Karpas-422 (cell line): ENCODE data around the gene LAMA5. TPM values are rescaled to one million over a fixed set of nuclear protein-coding genes. Genes with fewer than 3 reads are reported as not detected.

Experiments used
- DNase-seq: peaks from one replicate; pipeline ENCODE4 v3.0.0-alpha.2; 2015
- H2AFZ ChIP-seq: fragments of 200-600 bp; sonication (generic); 2 replicates; pipeline ENCODE4 v1.6.1; 2014; ENCODE audit warnings: antibody characterized with exemption, low read length, mixed read lengths
- H3K27ac ChIP-seq: fragments of 200-600 bp; sonication (generic); 2 replicates; pipeline ENCODE4 v1.5.1; 2014; ENCODE audit warnings: mild to moderate bottlenecking, low read length, moderate library complexity
- H3K27me3 ChIP-seq: fragments of 200-600 bp; sonication (generic); 2 replicates; pipeline ENCODE4 v1.6.1; 2014; ENCODE audit warnings: low read length, mixed read lengths
- H3K36me3 ChIP-seq: fragments of 200-600 bp; sonication (generic); 2 replicates; pipeline ENCODE4 v1.6.1; 2014; ENCODE audit warnings: low read length, mixed read lengths; ENCODE audit not compliant: insufficient read depth
- H3K4me1 ChIP-seq: fragments of 200-600 bp; sonication (generic); 2 replicates; pipeline ENCODE4 v1.6.1; 2014; ENCODE audit warnings: mild to moderate bottlenecking, low read length, mixed read lengths
- H3K4me2 ChIP-seq: fragments of 200-600 bp; sonication (generic); 2 replicates; pipeline ENCODE4 v1.6.1; 2014; ENCODE audit warnings: low read length, low read depth, mild to moderate bottlenecking; ENCODE audit not compliant: poor library complexity, severe bottlenecking
- H3K4me3 ChIP-seq: fragments of 200-600 bp; sonication (generic); 2 replicates; pipeline ENCODE4 v1.5.1; 2014; ENCODE audit warnings: mild to moderate bottlenecking, antibody characterized with exemption, low read length, mixed read lengths
- H3K79me2 ChIP-seq: fragments of 200-600 bp; sonication (generic); 2 replicates; pipeline ENCODE4 v1.6.1; 2014; ENCODE audit warnings: mild to moderate bottlenecking, low read length, mixed read lengths
- H3K9ac ChIP-seq: fragments of 200-600 bp; sonication (generic); 2 replicates; pipeline ENCODE4 v1.6.0; 2014; ENCODE audit warnings: low read length
- H3K9me2 ChIP-seq: fragments of 200-600 bp; sonication (generic), shearing (Covaris generic); replicated peaks from 2 replicates; pipeline ENCODE4 v1.6.0; 2014; ENCODE audit warnings: mild to moderate bottlenecking, low read length, moderate library complexity; ENCODE audit not compliant: insufficient read depth
- H3K9me3 ChIP-seq: fragments of 300-700, 200-600 bp; sonication (generic); 2 replicates; pipeline ENCODE4 v1.6.1; 2014; ENCODE audit warnings: low read length, mixed read lengths
- H4K20me1 ChIP-seq: fragments of 200-600 bp; sonication (generic); 2 replicates; pipeline ENCODE4 v1.6.1; 2014; ENCODE audit warnings: mild to moderate bottlenecking, antibody characterized with exemption, low read length, low read depth; ENCODE audit not compliant: insufficient read depth
- total RNA-seq: library from RNA; depleted of rRNA; stranded (reverse); fragments of >200 nt; shearing (Covaris generic); gene quantifications from 2 replicates; pipeline ENCODE4 v1.2.3, GENCODE V29; 2014; ENCODE audit warnings: low replicate concordance

LAMA5 gene
- total RNA-seq, 1 experiment from 2014 or later: 17.5 TPM

GRCh38 chr20:62275219-62275618 is 91.9 kb downstream of the LAMA5 start:
- no peak overlapping the region for H3K4me3 ChIP-seq
- no peak overlapping the region for H3K27ac ChIP-seq
- H3K4me1 ChIP-seq: peaks cover 20% of the 10 kb centered on the region
- H3K27me3 ChIP-seq: no peaks in the 10 kb centered on the region
- H3K9ac ChIP-seq: no peak overlapping the region
- H3K9me2 ChIP-seq: no peaks in the 10 kb centered on the region
- H4K20me1 ChIP-seq: no peaks in the 10 kb centered on the region; the same call in 1 of the 2 replicates
- H3K4me2 ChIP-seq: no peak overlapping the region
- DNase-seq: no peak
- no peaks in the 10 kb centered on the region for H3K79me2 ChIP-seq
- no peaks in the 10 kb centered on the region for H3K36me3 ChIP-seq
- H3K9me3 ChIP-seq: no peaks in the 10 kb centered on the region
- H2AFZ ChIP-seq: no peak overlapping the region

GRCh38 chr20:62274332-62274950 is 92.7 kb downstream of the LAMA5 start:
- Histone ChIP-seq H3K9ac (no peak overlapping the region; the same call in 1 of the 2 replicates), H3K79me2 (no peaks in the 10 kb centered on the region), H3K27me3 (no peaks in the 10 kb centered on the region), H3K27ac (0 out of 2 replicates have a peak overlapping the region, but pooled peaks have one; percentile 24), H3K4me2 (peak overlapping the region; percentile 19), H3K4me1 (peaks cover 20% of the 10 kb centered on the region), H4K20me1 (no peaks in the 10 kb centered on the region; the same call in 1 of the 2 replicates), H3K9me2 (no peaks in the 10 kb centered on the region), H3K36me3 (no peaks in the 10 kb centered on the region), H2AFZ (no peak overlapping the region), H3K4me3 (no peak overlapping the region), H3K9me3 (no peaks in the 10 kb centered on the region)
- DNase-seq: peak; percentile 50

- H3K4me1 ChIP-seq: peaks cover 20% of the 10 kb centered on the region
- no peak overlapping the region for H3K27ac ChIP-seq
- H3K4me3 ChIP-seq: no peak overlapping the region
- H2AFZ ChIP-seq: no peak overlapping the region
- no peaks in the 10 kb centered on the region for H3K27me3 ChIP-seq
- no peaks in the 10 kb centered on the region for H3K79me2 ChIP-seq
- H3K4me2 ChIP-seq: no peak overlapping the region
- H3K9ac ChIP-seq: no peak overlapping the region
- H3K9me2 ChIP-seq: no peaks in the 10 kb centered on the region
- no peak for DNase-seq
- H3K36me3 ChIP-seq: no peaks in the 10 kb centered on the region
- no peaks in the 10 kb centered on the region for H3K9me3 ChIP-seq
- no peaks in the 10 kb centered on the region; the same call in 1 of the 2 replicates for H4K20me1 ChIP-seq
Observed at GRCh38 chr20:62273416-62273815, 93.7 kb downstream of the LAMA5 start.

- no peaks in the 10 kb centered on the region for H3K9me3 ChIP-seq
- H2AFZ ChIP-seq: no peak overlapping the region
- H3K9ac ChIP-seq: no peak overlapping the region
- H3K4me2 ChIP-seq: no peak overlapping the region
- H3K27ac ChIP-seq: no peak overlapping the region
- H3K27me3 ChIP-seq: no peaks in the 10 kb centered on the region
- peaks cover 20% of the 10 kb centered on the region for H3K4me1 ChIP-seq
- no peaks in the 10 kb centered on the region for H3K9me2 ChIP-seq
- H3K79me2 ChIP-seq: no peaks in the 10 kb centered on the region
- no peaks in the 10 kb centered on the region for H4K20me1 ChIP-seq
- peak; percentile 63 for DNase-seq
- no peak overlapping the region for H3K4me3 ChIP-seq
- H3K36me3 ChIP-seq: no peaks in the 10 kb centered on the region
Observed at GRCh38 chr20:62272200-62272599, 94.9 kb downstream of the LAMA5 start.

GRCh38 chr20:62269871-62270270 is 97.2 kb downstream of the LAMA5 start:
- Histone ChIP-seq H3K4me1 (peaks cover 15% of the 10 kb centered on the region), H3K4me3 (no peak overlapping the region), H4K20me1 (no peaks in the 10 kb centered on the region), H3K9ac (no peak overlapping the region), H3K27me3 (no peaks in the 10 kb centered on the region), H3K79me2 (no peaks in the 10 kb centered on the region), H3K4me2 (no peak overlapping the region), H3K9me3 (no peaks in the 10 kb centered on the region), H3K27ac (no peak overlapping the region), H3K9me2 (no peaks in the 10 kb centered on the region), H3K36me3 (peaks cover under 1% of the 10 kb centered on the region; the same call in 1 of the 2 replicates), H2AFZ (no peak overlapping the region)
- no peak for DNase-seq

GRCh38 chr20:62269378-62269777 is 97.7 kb downstream of the LAMA5 start:
- H3K9me2 ChIP-seq: no peaks in the 10 kb centered on the region
- H3K9me3 ChIP-seq: no peaks in the 10 kb centered on the region
- H3K4me3 ChIP-seq: no peak overlapping the region
- H3K27ac ChIP-seq: no peak overlapping the region
- peaks cover 10% of the 10 kb centered on the region for H3K4me1 ChIP-seq
- no peaks in the 10 kb centered on the region for H3K27me3 ChIP-seq
- H3K36me3 ChIP-seq: peaks cover 4% of the 10 kb centered on the region; the same call in 1 of the 2 replicates
- no peaks in the 10 kb centered on the region for H3K79me2 ChIP-seq
- no peak overlapping the region for H3K4me2 ChIP-seq
- H4K20me1 ChIP-seq: no peaks in the 10 kb centered on the region
- no peak for DNase-seq
- no peak overlapping the region for H3K9ac ChIP-seq
- no peak overlapping the region for H2AFZ ChIP-seq

- Histone ChIP-seq H3K9me2 (no peaks in the 10 kb centered on the region), H3K27me3 (no peaks in the 10 kb centered on the region), H3K27ac (no peak overlapping the region), H3K4me2 (no peak overlapping the region), H3K9me3 (no peaks in the 10 kb centered on the region), H3K9ac (no peak overlapping the region), H3K36me3 (peaks cover 4% of the 10 kb centered on the region; the same call in 1 of the 2 replicates), H2AFZ (no peak overlapping the region), H3K4me1 (peaks cover under 1% of the 10 kb centered on the region; the same call in 1 of the 2 replicates), H4K20me1 (no peaks in the 10 kb centered on the region), H3K4me3 (no peak overlapping the region), H3K79me2 (no peaks in the 10 kb centered on the region)
- no peak for DNase-seq
Observed at GRCh38 chr20:62268228-62268900, 98.7 kb downstream of the LAMA5 start.

- Histone ChIP-seq H2AFZ (no peak overlapping the region), H3K27me3 (no peaks in the 10 kb centered on the region), H4K20me1 (no peaks in the 10 kb centered on the region), H3K4me1 (no peaks in the 10 kb centered on the region), H3K9me2 (no peaks in the 10 kb centered on the region), H3K27ac (no peak overlapping the region), H3K4me3 (no peak overlapping the region), H3K9me3 (no peaks in the 10 kb centered on the region), H3K9ac (no peak overlapping the region), H3K79me2 (no peaks in the 10 kb centered on the region), H3K4me2 (no peak overlapping the region), H3K36me3 (peaks cover 4% of the 10 kb centered on the region; the same call in 1 of the 2 replicates)
- DNase-seq: no peak
Observed at GRCh38 chr20:62267543-62267942, 99.6 kb downstream of the LAMA5 start.
